Ishikawa (cell line): ENCODE results near the gene PIP5K1C.

ENCODE experiments used
- CEBPB ChIP-seq: IDR thresholded peaks from 2 replicates; pipeline ENCODE4 v1.6.1; 2012
- CREB1 ChIP-seq: IDR thresholded peaks from 2 replicates; pipeline ENCODE4 v1.6.1; 2012; ENCODE audit warnings: low read depth
- EGR1 ChIP-seq: IDR thresholded peaks from 2 replicates; pipeline ENCODE4 v1.6.1; 2012
- EP300 ChIP-seq: IDR thresholded peaks from 2 replicates; pipeline ENCODE4 v1.6.1; 2012; ENCODE audit warnings: borderline replicate concordance
- FOXM1 ChIP-seq: IDR thresholded peaks from 2 replicates; pipeline ENCODE4 v1.6.1; 2012; ENCODE audit warnings: low read depth, borderline replicate concordance
- NFIC ChIP-seq: IDR thresholded peaks from 2 replicates; pipeline ENCODE4 v1.6.1; 2012
- RAD21 ChIP-seq: IDR thresholded peaks from 2 replicates; pipeline ENCODE4 v1.6.1; 2012; ENCODE audit warnings: low read depth
- TAF1 ChIP-seq: IDR thresholded peaks from 2 replicates; pipeline ENCODE4 v1.6.1; 2012; ENCODE audit warnings: low read depth, mild to moderate bottlenecking
- TCF12 ChIP-seq: IDR thresholded peaks from 2 replicates; pipeline ENCODE4 v1.6.1; 2012; ENCODE audit warnings: low read depth
- TEAD4 ChIP-seq: IDR thresholded peaks from 2 replicates; pipeline ENCODE4 v1.6.1; 2012
- USF1 ChIP-seq: IDR thresholded peaks from 2 replicates; pipeline ENCODE4 v1.6.1; 2012
- YY1 ChIP-seq: IDR thresholded peaks from 2 replicates; pipeline ENCODE4 v1.6.1; 2012; ENCODE audit warnings: low read depth
- ZBTB7A ChIP-seq: IDR thresholded peaks from 2 replicates; pipeline ENCODE4 v1.6.1; 2012; ENCODE audit warnings: low read depth
- TF ChIP-seq, protein P1 (sequence below): IDR thresholded peaks from 2 replicates; pipeline ENCODE4 v1.6.1; 2012
- TF ChIP-seq, protein P2 (sequence below): IDR thresholded peaks from 2 replicates; pipeline ENCODE4 v1.6.1; 2012; ENCODE audit warnings: low read depth, mild to moderate bottlenecking

PIP5K1C gene

DNA sequence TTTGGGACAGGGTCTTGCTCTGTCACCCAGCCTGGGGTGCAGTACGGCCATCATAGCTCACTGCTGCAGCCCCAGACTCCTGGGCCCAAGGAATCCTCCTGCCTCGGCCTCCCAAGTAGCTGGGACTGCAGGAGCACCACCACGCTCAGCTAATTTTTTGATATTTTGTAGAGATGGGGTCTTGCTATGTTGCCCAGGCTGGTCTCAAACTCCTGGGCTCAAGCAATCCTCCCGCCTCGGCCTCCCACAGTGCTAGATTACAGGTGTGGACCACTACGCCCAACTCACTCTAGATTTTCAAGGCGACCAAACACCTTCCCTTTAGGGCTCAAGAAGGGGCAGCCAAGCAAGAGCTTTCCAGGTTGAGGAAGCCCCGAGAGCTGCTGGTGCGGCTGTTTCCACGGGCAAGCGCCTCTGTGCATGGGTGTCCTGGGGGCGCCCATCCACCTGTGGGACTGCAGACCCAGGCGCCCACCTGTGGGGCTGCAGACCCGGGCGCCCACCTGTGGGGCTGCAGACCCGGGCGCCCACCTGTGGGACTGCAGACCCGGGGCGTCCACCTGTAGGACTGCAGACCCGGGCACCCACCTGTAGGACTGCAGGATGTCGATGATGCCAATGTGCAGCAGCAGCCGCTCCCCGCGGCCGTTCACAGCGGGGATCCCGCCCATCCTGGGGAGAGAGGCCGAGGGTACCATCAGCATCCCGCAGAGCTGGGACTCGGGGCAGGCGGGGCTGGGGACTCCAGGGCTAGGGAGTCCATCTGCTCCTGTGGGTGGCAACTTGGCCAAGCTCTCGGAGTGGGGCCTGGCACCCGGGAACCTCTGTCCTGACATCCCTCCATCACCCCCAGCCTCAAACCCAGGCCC, 52.0 kb downstream of the PIP5K1C start:
- TF ChIP-seq NFIC (no peak), TEAD4 (no peak), YY1 (no peak), EGR1 (no peak), EP300 (no peak), CREB1 (no peak), USF1 (no peak), RAD21 (no peak), CEBPB (no peak), FOXM1 (no peak), TCF12 (no peak), ZBTB7A (no peak)
- TF ChIP-seq, protein P1, sequence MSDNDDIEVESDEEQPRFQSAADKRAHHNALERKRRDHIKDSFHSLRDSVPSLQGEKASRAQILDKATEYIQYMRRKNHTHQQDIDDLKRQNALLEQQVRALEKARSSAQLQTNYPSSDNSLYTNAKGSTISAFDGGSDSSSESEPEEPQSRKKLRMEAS, result no peak
- TF ChIP-seq, protein P2, sequence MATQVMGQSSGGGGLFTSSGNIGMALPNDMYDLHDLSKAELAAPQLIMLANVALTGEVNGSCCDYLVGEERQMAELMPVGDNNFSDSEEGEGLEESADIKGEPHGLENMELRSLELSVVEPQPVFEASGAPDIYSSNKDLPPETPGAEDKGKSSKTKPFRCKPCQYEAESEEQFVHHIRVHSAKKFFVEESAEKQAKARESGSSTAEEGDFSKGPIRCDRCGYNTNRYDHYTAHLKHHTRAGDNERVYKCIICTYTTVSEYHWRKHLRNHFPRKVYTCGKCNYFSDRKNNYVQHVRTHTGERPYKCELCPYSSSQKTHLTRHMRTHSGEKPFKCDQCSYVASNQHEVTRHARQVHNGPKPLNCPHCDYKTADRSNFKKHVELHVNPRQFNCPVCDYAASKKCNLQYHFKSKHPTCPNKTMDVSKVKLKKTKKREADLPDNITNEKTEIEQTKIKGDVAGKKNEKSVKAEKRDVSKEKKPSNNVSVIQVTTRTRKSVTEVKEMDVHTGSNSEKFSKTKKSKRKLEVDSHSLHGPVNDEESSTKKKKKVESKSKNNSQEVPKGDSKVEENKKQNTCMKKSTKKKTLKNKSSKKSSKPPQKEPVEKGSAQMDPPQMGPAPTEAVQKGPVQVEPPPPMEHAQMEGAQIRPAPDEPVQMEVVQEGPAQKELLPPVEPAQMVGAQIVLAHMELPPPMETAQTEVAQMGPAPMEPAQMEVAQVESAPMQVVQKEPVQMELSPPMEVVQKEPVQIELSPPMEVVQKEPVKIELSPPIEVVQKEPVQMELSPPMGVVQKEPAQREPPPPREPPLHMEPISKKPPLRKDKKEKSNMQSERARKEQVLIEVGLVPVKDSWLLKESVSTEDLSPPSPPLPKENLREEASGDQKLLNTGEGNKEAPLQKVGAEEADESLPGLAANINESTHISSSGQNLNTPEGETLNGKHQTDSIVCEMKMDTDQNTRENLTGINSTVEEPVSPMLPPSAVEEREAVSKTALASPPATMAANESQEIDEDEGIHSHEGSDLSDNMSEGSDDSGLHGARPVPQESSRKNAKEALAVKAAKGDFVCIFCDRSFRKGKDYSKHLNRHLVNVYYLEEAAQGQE, result no peak

DNA sequence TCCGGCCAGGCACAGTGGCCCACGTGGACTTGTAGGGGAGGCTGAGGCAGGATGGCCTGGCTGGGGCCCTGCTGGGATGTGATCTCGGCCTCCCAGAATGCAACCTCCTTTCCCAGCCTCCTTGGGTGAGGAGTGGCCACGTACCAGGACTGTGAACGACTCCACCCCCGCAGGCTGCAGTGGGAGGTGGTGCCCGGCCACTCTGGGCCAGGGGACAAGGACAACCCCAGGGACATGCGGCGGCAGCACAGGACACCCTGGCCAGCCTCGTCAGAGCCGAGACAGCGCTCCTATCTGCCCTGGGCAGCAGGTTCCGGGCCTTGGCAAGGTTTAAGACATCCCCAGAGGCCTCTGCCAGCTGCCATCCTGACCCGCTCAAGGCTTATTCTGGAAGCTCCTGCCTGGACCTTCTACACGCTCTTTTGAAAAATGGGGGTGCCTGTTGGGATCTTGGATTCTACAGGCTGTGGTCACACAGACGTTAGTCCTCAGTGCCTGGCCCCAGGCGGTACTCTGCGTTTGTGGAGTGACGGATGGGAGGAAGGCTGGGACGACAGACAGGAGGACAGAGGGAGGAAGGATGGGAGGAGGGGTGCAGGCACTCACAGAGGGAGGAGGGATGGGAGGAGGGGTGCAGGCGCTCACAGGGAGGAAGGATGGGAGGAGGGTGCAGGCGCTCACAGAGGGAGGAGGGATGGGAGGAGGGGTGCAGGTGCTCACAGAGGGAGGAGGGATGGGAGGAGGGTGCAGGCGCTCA, 53.8 kb downstream of the PIP5K1C start:
- no peak for TF ChIP-seq YY1
- no peak for TF ChIP-seq CEBPB
- TF ChIP-seq USF1, result no peak
- TF ChIP-seq TEAD4, result no peak
- TF ChIP-seq FOXM1, result no peak
- TF ChIP-seq, protein P1, result no peak
- TF ChIP-seq NFIC, result no peak
- TF ChIP-seq TAF1, result no peak
- TF ChIP-seq RAD21, result no peak
- no peak for TF ChIP-seq ZBTB7A
- no peak for TF ChIP-seq EGR1
- no peak for TF ChIP-seq CREB1
- TF ChIP-seq, protein P2, result no peak
- TF ChIP-seq TCF12, result no peak
- TF ChIP-seq EP300, result no peak

DNA sequence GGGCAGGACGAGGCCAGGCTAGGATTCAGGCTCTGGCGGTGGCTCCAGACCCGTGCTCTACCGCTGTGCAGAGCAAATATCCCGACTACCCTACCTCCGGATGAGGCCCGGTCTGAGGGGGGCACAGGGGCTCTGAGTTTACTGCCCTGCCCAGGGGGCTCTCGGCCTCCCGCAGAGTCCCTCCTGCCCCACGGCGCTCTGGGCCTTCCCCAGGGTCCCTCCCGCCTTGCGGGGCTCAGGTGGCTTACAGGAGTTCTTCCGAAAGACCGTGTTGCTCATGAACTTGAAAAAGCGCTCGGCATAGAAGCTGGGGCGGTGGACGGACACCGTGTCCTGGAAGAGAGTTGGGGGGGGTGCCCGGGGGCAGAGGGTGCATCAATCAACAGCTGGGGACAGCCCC, 54.5 kb downstream of the PIP5K1C start:
- TF ChIP-seq CREB1 (no peak), TEAD4 (no peak)

- TF ChIP-seq, protein P1, result no peak
- no peak for TF ChIP-seq TAF1
- TF ChIP-seq, protein P2, result no peak
- TF ChIP-seq YY1, result no peak
- no peak for TF ChIP-seq ZBTB7A
- no peak for TF ChIP-seq CREB1
- TF ChIP-seq TEAD4, result no peak
- no peak for TF ChIP-seq EP300
- no peak for TF ChIP-seq TCF12
- TF ChIP-seq CEBPB, result no peak
- no peak for TF ChIP-seq RAD21
- TF ChIP-seq EGR1, result no peak
- no peak for TF ChIP-seq NFIC
Measured at GRCh38 chr19:3645067-3645396, 55.2 kb downstream of the PIP5K1C start.
